Measurements from ENCODE around the gene BOLA3.

DNA sequence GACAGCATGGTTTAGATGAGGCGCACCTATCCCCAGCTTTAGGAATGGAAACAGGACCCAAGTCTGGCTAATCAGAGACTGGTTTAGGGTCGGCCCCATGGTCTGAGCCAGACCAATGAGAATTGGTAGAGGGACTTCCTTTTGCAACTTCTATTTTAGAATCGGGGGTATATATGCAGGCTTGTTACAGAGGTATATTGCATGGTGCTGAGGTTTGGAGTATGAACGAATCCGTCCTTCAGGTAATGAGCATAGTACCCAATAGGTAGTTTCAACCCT, 1.5 kb upstream of the BOLA3 start:
- no peak for TF ChIP-seq POLR2AphosphoS5 (IDR thresholded peaks at IDR 0.05)
- TF ChIP-seq, protein P1, sequence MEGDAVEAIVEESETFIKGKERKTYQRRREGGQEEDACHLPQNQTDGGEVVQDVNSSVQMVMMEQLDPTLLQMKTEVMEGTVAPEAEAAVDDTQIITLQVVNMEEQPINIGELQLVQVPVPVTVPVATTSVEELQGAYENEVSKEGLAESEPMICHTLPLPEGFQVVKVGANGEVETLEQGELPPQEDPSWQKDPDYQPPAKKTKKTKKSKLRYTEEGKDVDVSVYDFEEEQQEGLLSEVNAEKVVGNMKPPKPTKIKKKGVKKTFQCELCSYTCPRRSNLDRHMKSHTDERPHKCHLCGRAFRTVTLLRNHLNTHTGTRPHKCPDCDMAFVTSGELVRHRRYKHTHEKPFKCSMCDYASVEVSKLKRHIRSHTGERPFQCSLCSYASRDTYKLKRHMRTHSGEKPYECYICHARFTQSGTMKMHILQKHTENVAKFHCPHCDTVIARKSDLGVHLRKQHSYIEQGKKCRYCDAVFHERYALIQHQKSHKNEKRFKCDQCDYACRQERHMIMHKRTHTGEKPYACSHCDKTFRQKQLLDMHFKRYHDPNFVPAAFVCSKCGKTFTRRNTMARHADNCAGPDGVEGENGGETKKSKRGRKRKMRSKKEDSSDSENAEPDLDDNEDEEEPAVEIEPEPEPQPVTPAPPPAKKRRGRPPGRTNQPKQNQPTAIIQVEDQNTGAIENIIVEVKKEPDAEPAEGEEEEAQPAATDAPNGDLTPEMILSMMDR (IDR thresholded peaks at IDR 0.05): no peak

Data from transverse colon (tissue), 4 donors.